SK-N-SH (cell line): Measurements from ENCODE around the gene EIF3K. TPM values are rescaled to one million over a fixed set of nuclear protein-coding genes. Genes with fewer than 3 reads are reported as not detected.

Experiments
- CTCF ChIA-PET: fragments of 300-600, 350-600 bp; formaldehyde crosslinking; extraction: SDS; loops from one replicate; lab custom pipeline; 2021; lab: Yijun Ruan, JAX
- POLR2A ChIA-PET: fragments of 350-600 bp; sonication (Branson Sonifier 250); formaldehyde crosslinking; extraction: SDS; loops from one replicate; lab custom pipeline; 2020; ENCODE audit warnings: antibody characterized with exemption, inconsistent platforms; lab: Yijun Ruan, JAX
- DNase-seq: peaks from one replicate; pipeline ENCODE4 v3.0.0; 2012
- H2AFZ ChIP-seq: fragments of 200-600 bp; sonication (generic); 2 replicates; pipeline ENCODE4 v1.8.1; 2016; ENCODE audit warnings: antibody characterized with exemption, mild to moderate bottlenecking, low read depth
- H3F3A ChIP-seq: fragments of 200-600 bp; sonication (generic); replicated peaks from 2 replicates; pipeline ENCODE3; 2016; ENCODE audit warnings: antibody characterized with exemption, mild to moderate bottlenecking; ENCODE audit not compliant: insufficient read depth
- H3K27ac ChIP-seq, 2 experiments: fragments of 200-500 bp in 1 of 2; fragments of 200-600 bp in 1 of 2; sonication (Bioruptor generic) in 1 of 2; sonication (generic), shearing (Covaris generic) in 1 of 2; 2 replicates each; pipeline versions ENCODE4 v1.5.1 to v1.6.1; 2014 to 2016; ENCODE audit warnings: low read depth in 2 of 2, inconsistent platforms in 1 of 2, low read length in 1 of 2, mild to moderate bottlenecking in 1 of 2, mixed read lengths in 1 of 2
- H3K27me3 ChIP-seq: fragments of 200-600 bp; sonication (generic), shearing (Covaris generic); 2 replicates; pipeline ENCODE4 v1.6.1; 2016; ENCODE audit warnings: mixed run types; ENCODE audit not compliant: insufficient read depth
- H3K36me3 ChIP-seq, 2 experiments: fragments of 200-500 bp in 1 of 2; fragments of 200-600 bp in 1 of 2; sonication (Bioruptor generic) in 1 of 2; sonication (generic) in 1 of 2; replicated peaks in 1 of 2; 2 replicates each; pipeline versions ENCODE3 to v1.5.1; 2014 to 2016; ENCODE audit warnings: low read length in 1 of 2, mild to moderate bottlenecking in 1 of 2; ENCODE audit not compliant: insufficient read depth in 2 of 2, control insufficient read depth in 1 of 2
- H3K4me1 ChIP-seq, 2 experiments: fragments of 200-500 bp in 1 of 2; fragments of 200-600 bp in 1 of 2; sonication (Bioruptor generic) in 1 of 2; sonication (generic), shearing (Covaris generic) in 1 of 2; 2 replicates each; pipeline versions ENCODE4 v1.5.1 to v1.6.1; 2014 to 2016; ENCODE audit warnings: low read depth in 1 of 2, low read length in 1 of 2, mixed run types in 1 of 2; ENCODE audit not compliant: insufficient read depth in 2 of 2, control insufficient read depth in 1 of 2
- H3K4me2 ChIP-seq: fragments of 200-600 bp; sonication (generic), shearing (Covaris generic); 2 replicates; pipeline ENCODE4 v1.6.1; 2017; ENCODE audit warnings: mixed run types
- H3K4me3 ChIP-seq, 2 experiments: fragments of 200-500 bp in 1 of 2; fragments of 200-600 bp in 1 of 2; sonication (Bioruptor generic) in 1 of 2; sonication (generic), shearing (Covaris generic) in 1 of 2; 2 replicates each; pipeline versions ENCODE4 v1.5.1 to v1.8.1; 2014 to 2016; ENCODE audit warnings: low read depth in 2 of 2, inconsistent platforms in 1 of 2, low read length in 1 of 2, mild to moderate bottlenecking in 1 of 2, mixed read lengths in 1 of 2, moderate library complexity in 1 of 2
- H3K79me2 ChIP-seq: fragments of 200-600 bp; sonication (generic); 2 replicates; pipeline ENCODE4 v1.8.1; 2017; ENCODE audit warnings: mild to moderate bottlenecking; ENCODE audit not compliant: insufficient read depth
- H3K9ac ChIP-seq: fragments of 200-600 bp; sonication (generic); 2 replicates; pipeline ENCODE4 v1.6.1; 2017; ENCODE audit warnings: mixed run types
- H3K9me2 ChIP-seq: fragments of 200-600 bp; sonication (generic); 2 replicates; pipeline ENCODE4 v1.6.1; 2017; ENCODE audit warnings: mixed run types
- H3K9me3 ChIP-seq: fragments of 200-600 bp; sonication (generic); 2 replicates; pipeline ENCODE4 v1.6.1; 2017; ENCODE audit warnings: mixed run types, mild to moderate bottlenecking, moderate library complexity
- H4K20me1 ChIP-seq: fragments of 200-600 bp; sonication (generic); 2 replicates; pipeline ENCODE4 v1.6.1; 2017; ENCODE audit warnings: mild to moderate bottlenecking, mixed run types; ENCODE audit not compliant: insufficient read depth
- GABPA ChIP-seq: IDR thresholded peaks from 2 replicates; pipeline ENCODE4 v1.4.0; 2012; ENCODE audit warnings: low read depth, mild to moderate bottlenecking
- JUND ChIP-seq: IDR thresholded peaks from 2 replicates; pipeline ENCODE4 v1.4.0; 2012
- NRF1 ChIP-seq: IDR thresholded peaks from 2 replicates; pipeline ENCODE4 v1.6.1; 2012; ENCODE audit warnings: low read depth, mild to moderate bottlenecking, low read length
- POLR2AphosphoS5 ChIP-seq: IDR thresholded peaks from 2 replicates; pipeline ENCODE4 v1.6.1; 2012; ENCODE audit warnings: low read depth, low read length
- REST ChIP-seq: IDR thresholded peaks from 2 replicates; pipeline ENCODE4 v1.6.1; 2012; ENCODE audit warnings: mild to moderate bottlenecking, low read depth, low read length, moderate library complexity
- RXRA ChIP-seq: IDR thresholded peaks from 2 replicates; pipeline ENCODE4 v1.4.0; 2012; ENCODE audit warnings: low read depth, mild to moderate bottlenecking, borderline replicate concordance
- SIN3A ChIP-seq: IDR thresholded peaks from 2 replicates; pipeline ENCODE4 v1.6.1; 2012; ENCODE audit warnings: low read depth, mild to moderate bottlenecking, low read length, moderate library complexity, borderline replicate concordance
- WGBS: methylation state at CpG from one replicate; pipeline ENCODE4 v1.1.6; 2017; ENCODE audit warnings: low lambda C conversion rate; 5-methylcytosine and 5-hydroxymethylcytosine counted together
- polyA plus RNA-seq, 3 experiments: library from polyadenylated mRNA; depleted of rRNA; stranded (reverse); fragments of >200 nt; gene quantifications; 2 replicates each; pipeline ENCODE4 v1.2.3, GENCODE V29; 2012
- TF ChIP-seq, protein P1 (sequence below): fragments of 200-600 bp; sonication (generic); IDR thresholded peaks from 2 replicates; pipeline ENCODE4 v1.6.1; 2017; ENCODE audit warnings: antibody characterized with exemption, mild to moderate bottlenecking, moderate library complexity

The EIF3K gene
- polyA plus RNA-seq, 1 of the 3 experiments (the other 2 are of a cell fraction): 484 TPM

GRCh38 chr19:38669552-38669951 lies 50.6 kb downstream of the EIF3K start:
- CTCF ChIA-PET: interaction anchor here (0.7 kb wide), 1 partner anchor 11 kb away, joined by 4 read pairs; no protein-coding TSS in a partner anchor

More at GRCh38 chr19:38669552-38669951, 50.6 kb downstream of the EIF3K start:
- 94% methylated on average over 5 of the region's 5 CpGs for WGBS
- H3K4me1 ChIP-seq: peaks cover 31 to 56% of the 10 kb centered on the region in 2 experiments
- peaks cover 77% of the 10 kb centered on the region for H4K20me1 ChIP-seq
- H3K4me2 ChIP-seq: peak overlapping the region; percentile 2; the same call in 1 of the 2 replicates
- TF ChIP-seq, protein P1, sequence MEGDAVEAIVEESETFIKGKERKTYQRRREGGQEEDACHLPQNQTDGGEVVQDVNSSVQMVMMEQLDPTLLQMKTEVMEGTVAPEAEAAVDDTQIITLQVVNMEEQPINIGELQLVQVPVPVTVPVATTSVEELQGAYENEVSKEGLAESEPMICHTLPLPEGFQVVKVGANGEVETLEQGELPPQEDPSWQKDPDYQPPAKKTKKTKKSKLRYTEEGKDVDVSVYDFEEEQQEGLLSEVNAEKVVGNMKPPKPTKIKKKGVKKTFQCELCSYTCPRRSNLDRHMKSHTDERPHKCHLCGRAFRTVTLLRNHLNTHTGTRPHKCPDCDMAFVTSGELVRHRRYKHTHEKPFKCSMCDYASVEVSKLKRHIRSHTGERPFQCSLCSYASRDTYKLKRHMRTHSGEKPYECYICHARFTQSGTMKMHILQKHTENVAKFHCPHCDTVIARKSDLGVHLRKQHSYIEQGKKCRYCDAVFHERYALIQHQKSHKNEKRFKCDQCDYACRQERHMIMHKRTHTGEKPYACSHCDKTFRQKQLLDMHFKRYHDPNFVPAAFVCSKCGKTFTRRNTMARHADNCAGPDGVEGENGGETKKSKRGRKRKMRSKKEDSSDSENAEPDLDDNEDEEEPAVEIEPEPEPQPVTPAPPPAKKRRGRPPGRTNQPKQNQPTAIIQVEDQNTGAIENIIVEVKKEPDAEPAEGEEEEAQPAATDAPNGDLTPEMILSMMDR: no peak
- TF ChIP-seq POLR2AphosphoS5: no peak
- TF ChIP-seq GABPA: no peak
- no peak for TF ChIP-seq REST
- TF ChIP-seq JUND: no peak
- no peak for TF ChIP-seq NRF1
- no peak for TF ChIP-seq SIN3A
- no peak for TF ChIP-seq RXRA
- DNase-seq: no peak
- H3K27me3 ChIP-seq: no peaks in the 10 kb centered on the region
- H3K79me2 ChIP-seq: peaks cover 97% of the 10 kb centered on the region
- H3K4me3 ChIP-seq: no peak overlapping the region
- peaks cover 0 to 16% of the 10 kb centered on the region in 2 experiments for H3K36me3 ChIP-seq
- H3K9ac ChIP-seq: no peak overlapping the region
- peaks cover 49% of the 10 kb centered on the region for H3F3A ChIP-seq
- H3K9me3 ChIP-seq: no peaks in the 10 kb centered on the region
- POLR2A ChIA-PET: no interaction called here
- peak overlapping the region in 1 of 2 experiments; percentile 86; a peak in 2 of 4 replicates for H3K27ac ChIP-seq
- no peak overlapping the region for H2AFZ ChIP-seq
- no peaks in the 10 kb centered on the region for H3K9me2 ChIP-seq
